Neuronal stem cell (in vitro differentiated cells): Measurements from ENCODE around the gene LAMP1.
A peak's percentile ranks its signal among the peaks of the same experiment; 100 is the strongest.
"Not testable (repeated sequence)": the region's sequence is repeated elsewhere in the genome, so short reads cannot be mapped to it uniquely, and the experiment has no call there.

Experiments used
- DNase-seq: peaks from one replicate; pipeline ENCODE4 v3.0.0-alpha.2; 2013; ENCODE audit warnings: low spot score
- H2AFZ ChIP-seq: one replicate; pipeline ENCODE4 v1.6.1; 2013; ENCODE audit warnings: mild to moderate bottlenecking, low read length, inconsistent platforms
- H2AK5ac ChIP-seq: 2 replicates; pipeline ENCODE4 v1.6.1; 2013; ENCODE audit warnings: low read depth, mild to moderate bottlenecking, inconsistent platforms, low read length, moderate library complexity, mixed read lengths
- H2BK120ac ChIP-seq: 2 replicates; pipeline ENCODE4 v1.6.1; 2013; ENCODE audit warnings: low read depth, mild to moderate bottlenecking, inconsistent platforms, low read length, moderate library complexity, mixed read lengths
- H2BK12ac ChIP-seq: one replicate; pipeline ENCODE4 v1.6.1; 2013; ENCODE audit warnings: low read length, inconsistent platforms
- H2BK15ac ChIP-seq: 2 replicates; pipeline ENCODE4 v1.6.1; 2013; ENCODE audit warnings: mild to moderate bottlenecking, low read length, inconsistent platforms, mixed read lengths
- H2BK5ac ChIP-seq: one replicate; pipeline ENCODE4 v1.6.1; 2013; ENCODE audit warnings: inconsistent platforms, mild to moderate bottlenecking, low read length, moderate library complexity
- H3K14ac ChIP-seq: one replicate; pipeline ENCODE4 v1.6.1; 2013; ENCODE audit warnings: low read length, inconsistent platforms
- H3K18ac ChIP-seq: 2 replicates; pipeline ENCODE4 v1.6.1; 2013; ENCODE audit warnings: low read length, inconsistent platforms
- H3K23ac ChIP-seq: 2 replicates; pipeline ENCODE4 v1.6.1; 2013; ENCODE audit warnings: low read depth, mild to moderate bottlenecking, mixed read lengths, low read length, inconsistent platforms; ENCODE audit not compliant: poor library complexity
- H3K27ac ChIP-seq: replicated peaks from 3 replicates; pipeline ENCODE4 v1.5.1; 2013; ENCODE audit warnings: low read length, inconsistent platforms
- H3K27me3 ChIP-seq, 3 experiments: 2 replicates each; pipeline ENCODE4 v1.6.1; 2013; ENCODE audit warnings: low read length in 3 of 3, mild to moderate bottlenecking in 2 of 3, inconsistent platforms in 1 of 3, low read depth in 1 of 3, mixed read lengths in 1 of 3, moderate library complexity in 1 of 3; ENCODE audit not compliant: control insufficient read depth in 3 of 3, insufficient read depth in 3 of 3
- H3K36me3 ChIP-seq, 2 donors: replicated peaks in 1 of 2; 2 replicates each; pipeline ENCODE4 v1.6.1; 2013; ENCODE audit warnings: low read length in 2 of 2; ENCODE audit not compliant: control insufficient read depth in 2 of 2, insufficient read depth in 2 of 2
- H3K4ac ChIP-seq: 2 replicates; pipeline ENCODE4 v1.6.1; 2013; ENCODE audit warnings: inconsistent platforms, mild to moderate bottlenecking, low read length, moderate library complexity
- H3K4me1 ChIP-seq, 2 donors: 1 replicate in 1 of 2; 2 replicates in 1 of 2; pipeline ENCODE4 v1.6.1; 2013; ENCODE audit warnings: low read length in 2 of 2, low read depth in 1 of 2; ENCODE audit not compliant: control insufficient read depth in 2 of 2, insufficient read depth in 1 of 2
- H3K4me2 ChIP-seq: one replicate; pipeline ENCODE4 v1.6.1; 2013; ENCODE audit warnings: mild to moderate bottlenecking, low read length, inconsistent platforms; ENCODE audit not compliant: insufficient read depth, poor library complexity, severe bottlenecking
- H3K4me3 ChIP-seq, 2 donors: 2 replicates each; pipeline ENCODE4 v1.5.1; 2013; ENCODE audit warnings: low read length in 2 of 2, mild to moderate bottlenecking in 2 of 2, inconsistent platforms in 1 of 2, moderate library complexity in 1 of 2
- H3K79me1 ChIP-seq: one replicate; pipeline ENCODE4 v1.6.1; 2013; ENCODE audit warnings: low read depth, mild to moderate bottlenecking, inconsistent platforms, low read length, moderate library complexity
- H3K9ac ChIP-seq: one replicate; pipeline ENCODE4 v1.6.1; 2013; ENCODE audit warnings: mild to moderate bottlenecking, low read depth, low read length, inconsistent platforms; ENCODE audit not compliant: poor library complexity
- H3K9me3 ChIP-seq, 2 donors: replicated peaks in 1 of 2; 2 replicates each; pipeline versions ENCODE3 to v1.6.1; 2013; ENCODE audit warnings: low read length in 2 of 2, mild to moderate bottlenecking in 2 of 2, inconsistent platforms in 1 of 2, low read depth in 1 of 2, mixed read lengths in 1 of 2, moderate library complexity in 1 of 2; ENCODE audit not compliant: control insufficient read depth in 2 of 2, insufficient read depth in 1 of 2
- H4K8ac ChIP-seq: one replicate; pipeline ENCODE4 v1.6.1; 2013; ENCODE audit warnings: low read depth, mild to moderate bottlenecking, inconsistent platforms, low read length, moderate library complexity
- H4K91ac ChIP-seq: one replicate; pipeline ENCODE4 v1.6.1; 2013; ENCODE audit warnings: low read length, low read depth, mild to moderate bottlenecking, inconsistent platforms; ENCODE audit not compliant: poor library complexity
- WGBS, 2 donors: extraction: QIAGEN DNeasy Blood & Tissue Kit; methylation state at CpG; one replicate each; pipeline ENCODE4 v1.1.7; 2013; ENCODE audit warnings: missing lambda C conversion rate in 2 of 2, mixed read lengths in 1 of 2; ENCODE audit not compliant: insufficient read length in 2 of 2, insufficient replicate concordance in 1 of 2; ENCODE audit errors: extremely low coverage in 2 of 2; 5-methylcytosine and 5-hydroxymethylcytosine counted together

LAMP1 gene

GRCh38 chr13:113368353-113368752, 71.3 kb downstream of the LAMP1 start:
- H3K9ac ChIP-seq, H2AK5ac ChIP-seq, H3K79me1 ChIP-seq, H3K23ac ChIP-seq, H4K8ac ChIP-seq, H3K18ac ChIP-seq, H3K4me2 ChIP-seq, H3K9me3 ChIP-seq, H3K27ac ChIP-seq, H3K27me3 ChIP-seq, H2BK15ac ChIP-seq, H2BK12ac ChIP-seq, H4K91ac ChIP-seq, H2AFZ ChIP-seq, H3K4ac ChIP-seq, H2BK5ac ChIP-seq, H3K4me3 ChIP-seq, H3K14ac ChIP-seq, H3K4me1 ChIP-seq, DNase-seq, H2BK120ac ChIP-seq, H3K36me3 ChIP-seq: not testable (repeated sequence)
- no CpG with 5 or more reads among the region's 6 CpGs for WGBS, 2 donors

- peak overlapping the region; percentile 94 for H2BK12ac ChIP-seq
- H3K4me1 ChIP-seq: peaks cover 2 to 4% of the 10 kb centered on the region in 2 donors
- H3K36me3 ChIP-seq: no peaks in the 10 kb centered on the region
- no peaks in the 10 kb centered on the region for H3K27me3 ChIP-seq
- H3K4me3 ChIP-seq: no peak overlapping the region
- H3K18ac ChIP-seq: no peak overlapping the region
- peak overlapping the region; percentile 54 for H2BK15ac ChIP-seq
- H2BK120ac ChIP-seq: no peak overlapping the region
- H3K4me2 ChIP-seq: no peak overlapping the region
- H2AK5ac ChIP-seq: peak overlapping the region; percentile 75
- H3K14ac ChIP-seq: no peak overlapping the region
- H3K79me1 ChIP-seq: peaks cover 2% of the 10 kb centered on the region
- no peak overlapping the region for H3K9ac ChIP-seq
- peaks cover 0 to 3% of the 10 kb centered on the region in 2 donors for H3K9me3 ChIP-seq
- no peak overlapping the region for H3K27ac ChIP-seq
- peak overlapping the region; percentile 45 for H3K23ac ChIP-seq
- H4K8ac ChIP-seq: no peak overlapping the region
- no peak overlapping the region for H3K4ac ChIP-seq
- H4K91ac ChIP-seq: no peak overlapping the region
- H2BK5ac ChIP-seq: no peak overlapping the region
- WGBS, 2 donors: no CpG with 5 or more reads among the region's 29 CpGs
- peak overlapping the region; percentile 22 for H2AFZ ChIP-seq
- no peak for DNase-seq
Measured at GRCh38 chr13:113369189-113369588, 72.2 kb downstream of the LAMP1 start.

- Histone ChIP-seq H4K91ac (no peak overlapping the region), H3K79me1 (peaks cover 1% of the 10 kb centered on the region), H3K4me3 (no peak overlapping the region), H3K23ac (no peak overlapping the region), H2BK5ac (no peak overlapping the region), H2BK15ac (no peak overlapping the region), H2AFZ (no peak overlapping the region), H2AK5ac (no peak overlapping the region), H2BK12ac (peak overlapping the region; percentile 3), H3K4ac (no peak overlapping the region), H3K9me3 (peaks cover 0 to 3% of the 10 kb centered on the region in 2 donors), H3K14ac (no peak overlapping the region), H3K4me1 (peaks cover under 1 to 2% of the 10 kb centered on the region in 2 donors), H3K9ac (no peak overlapping the region), H2BK120ac (no peak overlapping the region), H3K18ac (no peak overlapping the region), H3K36me3 (no peaks in the 10 kb centered on the region), H3K27ac (no peak overlapping the region), H4K8ac (no peak overlapping the region), H3K4me2 (no peak overlapping the region), H3K27me3 (no peaks in the 10 kb centered on the region)
- no peak for DNase-seq
- no CpG with 5 or more reads among the region's 10 CpGs for WGBS, 2 donors
Measured at GRCh38 chr13:113369881-113370280, 72.8 kb downstream of the LAMP1 start.

- no peak overlapping the region for H3K14ac ChIP-seq
- WGBS, 2 donors: no CpG with 5 or more reads among the region's 13 CpGs
- H2AFZ ChIP-seq: no peak overlapping the region
- H2BK120ac ChIP-seq: no peak overlapping the region
- no peak overlapping the region for H2BK5ac ChIP-seq
- peak overlapping the region; percentile 71 for H3K18ac ChIP-seq
- no peak overlapping the region for H4K8ac ChIP-seq
- no peaks in the 10 kb centered on the region for H3K27me3 ChIP-seq
- no peak overlapping the region for H2AK5ac ChIP-seq
- H2BK12ac ChIP-seq: no peak overlapping the region
- H3K79me1 ChIP-seq: no peaks in the 10 kb centered on the region
- no peak overlapping the region for H3K23ac ChIP-seq
- no peak overlapping the region for H3K27ac ChIP-seq
- H3K4me3 ChIP-seq: no peak overlapping the region
- peak overlapping the region; percentile 11 for H2BK15ac ChIP-seq
- no peaks in the 10 kb centered on the region for H3K36me3 ChIP-seq
- no peaks in the 10 kb centered on the region for H3K4me1 ChIP-seq
- no peak for DNase-seq
- H4K91ac ChIP-seq: no peak overlapping the region
- no peak overlapping the region for H3K4ac ChIP-seq
- no peak overlapping the region for H3K4me2 ChIP-seq
- H3K9ac ChIP-seq: no peak overlapping the region
- H3K9me3 ChIP-seq: no peaks in the 10 kb centered on the region
Measured at GRCh38 chr13:113371061-113371460, 74.0 kb downstream of the LAMP1 start.
